K562 (cell line): ENCODE data around the gene KIF26B. TPM values are rescaled to one million over a fixed set of nuclear protein-coding genes. Genes with fewer than 3 reads are reported as not detected.

Experiments used
- ATAC-seq: fragments of 200-7000 bp; cut with Tn5 transposase; 3 replicates; pipeline ENCODE4 v1.9.1; 2020; ENCODE audit warnings: moderate library complexity
- BruUV-seq: library from RNA; stranded (reverse); fragments of 400-500 nt; replicated peaks from 2 replicates; lab custom pipeline; 2021; lab: Mats Ljungman, UMichigan
- CTCF ChIA-PET: fragments of 300-600 bp; formaldehyde crosslinking; extraction: SDS; loops from one replicate; lab custom pipeline; 2021; ENCODE audit warnings: low intra/inter-chr PET ratio; lab: Yijun Ruan, JAX
- POLR2A ChIA-PET: fragments of 300-600, 350-650 bp; sonication (Branson Sonifier 250); formaldehyde crosslinking; extraction: SDS; loops from one replicate; lab custom pipeline; 2021; ENCODE audit warnings: antibody characterized with exemption, inconsistent platforms; lab: Yijun Ruan, JAX
- DNase-seq, 4 experiments: peaks; one replicate each; pipeline versions ENCODE4 v3.0.0 to v3.0.0-alpha.2; 2011 to 2018; ENCODE audit warnings: low spot score in 3 of 4, mixed read lengths in 3 of 4; ENCODE audit errors: extremely low read depth in 1 of 4
- FAIRE-seq: peaks from 2 replicates; lab custom pipeline; 2011; peaks lifted over from hg19 to GRCh38; lab: Jason Lieb, UNC
- H2AFZ ChIP-seq: 2 replicates; pipeline ENCODE4 v1.6.0; 2011; ENCODE audit warnings: low read depth, low read length, control low read depth, inconsistent platforms
- H3K27ac ChIP-seq: fragments of 200-600 bp; 3 replicates; pipeline ENCODE4 v1.8.0; 2011; ENCODE audit warnings: low read depth, mild to moderate bottlenecking, control low read depth, inconsistent platforms, low read length, moderate library complexity, mixed read lengths; ENCODE audit errors: extremely low read depth
- H3K27me3 ChIP-seq, 2 experiments: fragments of 300-600 bp in 1 of 2; 2 replicates in 1 of 2; 3 replicates in 1 of 2; pipeline versions ENCODE4 v1.6.0 to v1.8.0; 2011; ENCODE audit warnings: inconsistent platforms in 2 of 2, low read length in 2 of 2, mild to moderate bottlenecking in 1 of 2, mixed read lengths in 1 of 2, moderate library complexity in 1 of 2; ENCODE audit not compliant: control insufficient read depth in 2 of 2, insufficient read depth in 2 of 2
- H3K36me3 ChIP-seq: fragments of 300-600 bp; 3 replicates; pipeline ENCODE4 v1.8.0; 2011; ENCODE audit warnings: mild to moderate bottlenecking, low read length, inconsistent platforms; ENCODE audit not compliant: control insufficient read depth, insufficient read depth
- H3K4me1 ChIP-seq, 2 experiments: fragments of 200-600 bp in 1 of 2; replicated peaks in 1 of 2; 2 replicates in 1 of 2; 3 replicates in 1 of 2; pipeline versions ENCODE4 v1.5.1 to v1.8.0; 2011; ENCODE audit warnings: inconsistent platforms in 2 of 2, low read length in 2 of 2, mild to moderate bottlenecking in 1 of 2, mixed read lengths in 1 of 2, moderate library complexity in 1 of 2; ENCODE audit not compliant: control insufficient read depth in 2 of 2, insufficient read depth in 2 of 2
- H3K4me2 ChIP-seq: 2 replicates; pipeline ENCODE4 v1.6.1; 2011; ENCODE audit warnings: low read length, control low read depth, inconsistent platforms, mixed read lengths; ENCODE audit not compliant: insufficient read depth
- H3K4me3 ChIP-seq: fragments of 200-600 bp; sonication (generic), shearing (Covaris generic); 2 replicates; pipeline ENCODE4 v1.5.1; 2016; ENCODE audit warnings: control low read depth, inconsistent platforms
- H3K79me2 ChIP-seq: fragments of 200-600 bp; 3 replicates; pipeline ENCODE4 v1.8.0; 2011; ENCODE audit warnings: low read length, inconsistent platforms; ENCODE audit not compliant: control insufficient read depth, insufficient read depth
- H3K9ac ChIP-seq, 2 experiments: 2 replicates each; pipeline versions ENCODE4 v1.6.0 to v1.6.1; 2011; ENCODE audit warnings: low read depth in 2 of 2, low read length in 2 of 2, control low read depth in 1 of 2, inconsistent platforms in 1 of 2, mild to moderate bottlenecking in 1 of 2, mixed read lengths in 1 of 2; ENCODE audit not compliant: insufficient read depth in 1 of 2
- H3K9me1 ChIP-seq: one replicate; pipeline ENCODE4 v1.6.0; 2011; ENCODE audit warnings: inconsistent platforms, mild to moderate bottlenecking, low read length, moderate library complexity; ENCODE audit not compliant: control insufficient read depth, insufficient read depth
- H3K9me3 ChIP-seq: replicated peaks from 2 replicates; pipeline ENCODE4 v1.5.1; 2011; ENCODE audit warnings: low read depth, low read length, inconsistent platforms; ENCODE audit not compliant: control insufficient read depth, insufficient read depth
- H4K20me1 ChIP-seq: replicated peaks from 2 replicates; pipeline ENCODE4 v1.6.1; 2011; ENCODE audit warnings: low read length, inconsistent platforms, mixed read lengths; ENCODE audit not compliant: control insufficient read depth, insufficient read depth
- ILF3 ChIP-seq: fragments of 450-650 bp; IDR thresholded peaks from 2 replicates; pipeline ENCODE4 v1.6.1; 2018; ENCODE audit warnings: antibody characterized with exemption, mild to moderate bottlenecking, moderate library complexity, borderline replicate concordance
- MYBL2 ChIP-seq, 2 experiments: fragments of 450-650 bp in 1 of 2; sonication (generic) in 1 of 2; formaldehyde crosslinking in 1 of 2; IDR thresholded peaks; 2 replicates each; pipeline versions ENCODE4 v1.6.1 to v1.8.1; 2017 to 2022; ENCODE audit warnings: borderline replicate concordance in 1 of 2, inconsistent platforms in 1 of 2, low read depth in 1 of 2, mild to moderate bottlenecking in 1 of 2, missing genetic modification reagents in 1 of 2, moderate library complexity in 1 of 2
- NR1H2 ChIP-seq: sonication (generic); formaldehyde crosslinking; IDR thresholded peaks from 2 replicates; pipeline ENCODE4 v1.4.0; 2020; ENCODE audit warnings: mild to moderate bottlenecking, missing genetic modification reagents
- PHF8 ChIP-seq: fragments of 200-600 bp; sonication (generic); IDR thresholded peaks from 2 replicates; pipeline ENCODE4 v1.6.1; 2012; ENCODE audit warnings: mixed run types, mild to moderate bottlenecking, inconsistent platforms, low read length, moderate library complexity, borderline replicate concordance
- RBBP5 ChIP-seq: fragments of 200-600 bp; sonication (generic); IDR thresholded peaks from 2 replicates; pipeline ENCODE4 v1.6.1; 2012; ENCODE audit warnings: borderline replicate concordance, mild to moderate bottlenecking, low read length, control low read depth, inconsistent platforms; ENCODE audit not compliant: insufficient read depth, poor library complexity, severe bottlenecking
- SAFB ChIP-seq: fragments of 200-400 bp; formaldehyde crosslinking; IDR thresholded peaks from 2 replicates; pipeline ENCODE4 v1.6.1; 2017; ENCODE audit warnings: low read depth, low read length, borderline replicate concordance
- SIX5 ChIP-seq, 2 experiments: IDR thresholded peaks; 2 replicates each; pipeline ENCODE4 v1.6.1; 2011; ENCODE audit warnings: low read length in 2 of 2, borderline replicate concordance in 1 of 2, low read depth in 1 of 2, mild to moderate bottlenecking in 1 of 2, moderate library complexity in 1 of 2; ENCODE audit not compliant: insufficient read depth in 1 of 2
- TEAD1 ChIP-seq, 2 experiments: fragments of 450-650 bp in 1 of 2; sonication (generic) in 1 of 2; formaldehyde crosslinking; IDR thresholded peaks; 2 replicates each; pipeline versions ENCODE4 v1.4.0 to v1.8.0; 2020 to 2022; ENCODE audit warnings: mild to moderate bottlenecking in 2 of 2, missing genetic modification reagents in 1 of 2
- ZNF408 ChIP-seq: fragments of 250-450 bp; sonication (Bioruptor Pico); IDR thresholded peaks from 2 replicates; pipeline ENCODE4 v1.4.0; 2020; ENCODE audit warnings: low read depth, mild to moderate bottlenecking, moderate library complexity
- ZNF444 ChIP-seq: fragments of 250-450 bp; sonication (Bioruptor Pico); IDR thresholded peaks from 2 replicates; pipeline ENCODE4 v1.4.0; 2020; ENCODE audit warnings: mild to moderate bottlenecking, moderate library complexity
- WGBS: fragments of 100-300 bp; shearing (Covaris generic); methylation state at CpG from one replicate; pipeline ENCODE4 v1.1.6; 2016; ENCODE audit warnings: low coverage, mixed read lengths; ENCODE audit not compliant: insufficient coverage; ENCODE audit errors: missing lambda C conversion rate; 5-methylcytosine and 5-hydroxymethylcytosine counted together
- in situ Hi-C: fragments of 300-500 bp; cut with MboI; formaldehyde crosslinking; loops from 4 replicates; pipeline ENCODE4 v1.15.0; 2018; ENCODE audit warnings: inconsistent platforms, mixed read lengths
- intact Hi-C: fragments of 100-400 bp; cut with micrococcal nuclease; formaldehyde crosslinking; loops from 2 replicates; pipeline ENCODE4 v1.14.2; 2022
- polyA plus RNA-seq, 8 experiments: library from polyadenylated mRNA; depleted of rRNA in 4 of 8; stranded (reverse) in 5 of 8; unstranded in 3 of 8; fragments of >200 nt; fragmentation: Nextera tagmentation in 2 of 8; fragmentation: Illumina TruSeq in 1 of 8; extraction: Ambion mirVana in 2 of 8; extraction: Trizol in 1 of 8; gene quantifications; 2 replicates each; pipeline versions ENCODE4 v1.2.1 to v1.2.3, GENCODE V29; 2011 to 2014; ENCODE audit warnings: inconsistent platforms in 1 of 8, missing spikeins in 1 of 8
- total RNA-seq, 7 experiments: library from RNA; depleted of rRNA in 6 of 7; stranded (reverse); fragments of >200 nt in 6 of 7; fragmentation: Illumina TruSeq in 2 of 7; extraction: Trizol in 2 of 7; gene quantifications; 2 replicates each; pipeline versions ENCODE4 v1.2.1 to v1.2.3, GENCODE V29; 2011 to 2021; ENCODE audit warnings: low replicate concordance in 1 of 7
- TF ChIP-seq, protein P1 (sequence below): fragments of 450-650 bp; IDR thresholded peaks from 2 replicates; pipeline ENCODE4 v1.6.1; 2016

The KIF26B gene
- total and polyA plus RNA-seq, 9 of the 15 experiments (the other 6 are each of a cell fraction or from before 2014, with no cell fraction given), result 0.02 to 0.08 (median 0.03) TPM; not detected in 6

DNA sequence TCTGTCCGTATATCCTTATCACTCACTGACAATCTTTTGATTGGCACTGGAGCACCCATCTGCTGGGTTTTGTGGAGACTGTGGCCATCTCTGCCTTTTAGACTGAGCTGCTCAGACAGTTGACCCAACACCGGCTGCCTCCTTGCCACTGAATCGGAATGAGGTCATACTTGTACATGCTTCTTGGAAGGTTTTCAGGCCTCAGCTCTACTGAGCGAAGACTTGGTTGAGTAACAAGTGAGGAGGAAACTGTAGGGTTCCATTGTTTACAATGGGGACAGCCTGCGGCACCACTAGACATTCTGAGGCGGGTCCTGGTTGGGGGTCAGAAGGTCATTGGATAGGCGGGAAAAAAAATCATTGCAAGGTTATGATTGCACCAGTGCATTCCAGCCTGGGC lies 320.3 kb downstream of the KIF26B start:
- H3K27me3 ChIP-seq, result peaks cover 20 to 56% of the 10 kb centered on the region in 2 experiments
- intact Hi-C loops, result no loop called here
- no peaks in the 10 kb centered on the region for H3K9me3 ChIP-seq
- ATAC-seq, result no peak
- H3K4me2 ChIP-seq, result no peak overlapping the region
- H3K36me3 ChIP-seq, result no peaks in the 10 kb centered on the region
- no peaks in the 10 kb centered on the region for H4K20me1 ChIP-seq
- no TSS peak for BruUV-seq
- TF ChIP-seq NR1H2 (CRISPR knock-in tag) (no peak), MYBL2 (IDR thresholded peaks at IDR 0.05; ENCODE audit: low read depth) (no peak), MYBL2 (CRISPR knock-in tag; IDR thresholded peaks at IDR 0.05; ENCODE audit: borderline replicate concordance) (no peak), RBBP5 (no peak), PHF8 (no peak), SIX5 (IDR thresholded peaks at IDR 0.05; ENCODE audit: borderline replicate concordance in 1 of 2, insufficient read depth in 1 of 2, low read depth in 1 of 2, low read length in 2 of 2) (no peak), ILF3 (no peak), SAFB (no peak), ZNF444 (no peak), ZNF408 (CRISPR knock-in tag) (no peak), TEAD1 (CRISPR knock-in tag; IDR thresholded peaks at IDR 0.05) (no peak)
- TF ChIP-seq, protein P1, sequence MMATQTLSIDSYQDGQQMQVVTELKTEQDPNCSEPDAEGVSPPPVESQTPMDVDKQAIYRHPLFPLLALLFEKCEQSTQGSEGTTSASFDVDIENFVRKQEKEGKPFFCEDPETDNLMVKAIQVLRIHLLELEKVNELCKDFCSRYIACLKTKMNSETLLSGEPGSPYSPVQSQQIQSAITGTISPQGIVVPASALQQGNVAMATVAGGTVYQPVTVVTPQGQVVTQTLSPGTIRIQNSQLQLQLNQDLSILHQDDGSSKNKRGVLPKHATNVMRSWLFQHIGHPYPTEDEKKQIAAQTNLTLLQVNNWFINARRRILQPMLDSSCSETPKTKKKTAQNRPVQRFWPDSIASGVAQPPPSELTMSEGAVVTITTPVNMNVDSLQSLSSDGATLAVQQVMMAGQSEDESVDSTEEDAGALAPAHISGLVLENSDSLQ, result no peak
- TF ChIP-seq, all 486 proteins: peak for 0
- DNase-seq (no peak), FAIRE-seq (no peak)
- 2% methylated on average over 7 of the region's 7 CpGs for WGBS
- no peaks in the 10 kb centered on the region for H3K9me1 ChIP-seq
- no peak overlapping the region for H3K27ac ChIP-seq
- no peak overlapping the region for H3K4me3 ChIP-seq
- H3K79me2 ChIP-seq, result no peaks in the 10 kb centered on the region
- no peaks in the 10 kb centered on the region for H3K4me1 ChIP-seq
- ChIA-PET POLR2A (interaction anchor here (0.7 kb wide), 1 partner anchor 11 kb away, joined by 3 read pairs; no protein-coding TSS in a partner anchor), CTCF (no interaction called here)
- in situ Hi-C loops, result no loop called here
- no peak overlapping the region for H2AFZ ChIP-seq
- no peak overlapping the region for H3K9ac ChIP-seq
